Activated T-cell treated with anti-CD3 and anti-CD28 coated beads, Interleukin-2, amount 50 U/mL, for 1 hour (primary cell): ENCODE results near the gene PRSS27.

ENCODE experiments used
- DNase-seq: peaks from one replicate; pipeline ENCODE4 v3.0.0-alpha.2; 2020

The PRSS27 gene

DNA sequence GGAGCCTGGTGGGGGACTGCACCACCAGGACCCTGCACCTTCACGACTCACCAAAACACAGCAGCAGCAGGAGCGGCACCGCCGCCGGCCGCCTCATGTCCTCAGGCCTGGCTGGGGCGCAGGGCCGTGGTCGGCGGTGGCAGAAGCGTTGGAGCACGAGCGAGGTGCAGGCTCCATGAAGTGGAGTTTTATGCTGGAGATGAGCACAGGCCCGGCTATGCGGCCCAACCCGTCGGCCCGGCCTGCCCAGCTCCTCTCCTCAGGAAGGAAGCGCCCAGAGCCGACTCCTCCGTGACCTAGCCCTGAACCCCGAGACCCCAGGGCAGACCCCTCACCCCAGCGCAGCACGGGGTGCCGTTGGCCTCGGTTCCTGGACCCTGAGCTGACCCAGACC is at the start of gene PRSS27:
Gene PRSS27, minus strand, starts transcription at position 161 of the 394 bp plus-strand sequence. Its CDS starts 64 bp downstream, at position 97.
- DNase-seq: no peak

GRCh38 chr16:2769675-2770056 is 49.6 kb upstream of the PRSS27 start:
- no peak for DNase-seq

- DNase-seq: no peak
These were observed 49.1 kb upstream of the PRSS27 start for GRCh38 chr16:2769100-2769529.

DNA sequence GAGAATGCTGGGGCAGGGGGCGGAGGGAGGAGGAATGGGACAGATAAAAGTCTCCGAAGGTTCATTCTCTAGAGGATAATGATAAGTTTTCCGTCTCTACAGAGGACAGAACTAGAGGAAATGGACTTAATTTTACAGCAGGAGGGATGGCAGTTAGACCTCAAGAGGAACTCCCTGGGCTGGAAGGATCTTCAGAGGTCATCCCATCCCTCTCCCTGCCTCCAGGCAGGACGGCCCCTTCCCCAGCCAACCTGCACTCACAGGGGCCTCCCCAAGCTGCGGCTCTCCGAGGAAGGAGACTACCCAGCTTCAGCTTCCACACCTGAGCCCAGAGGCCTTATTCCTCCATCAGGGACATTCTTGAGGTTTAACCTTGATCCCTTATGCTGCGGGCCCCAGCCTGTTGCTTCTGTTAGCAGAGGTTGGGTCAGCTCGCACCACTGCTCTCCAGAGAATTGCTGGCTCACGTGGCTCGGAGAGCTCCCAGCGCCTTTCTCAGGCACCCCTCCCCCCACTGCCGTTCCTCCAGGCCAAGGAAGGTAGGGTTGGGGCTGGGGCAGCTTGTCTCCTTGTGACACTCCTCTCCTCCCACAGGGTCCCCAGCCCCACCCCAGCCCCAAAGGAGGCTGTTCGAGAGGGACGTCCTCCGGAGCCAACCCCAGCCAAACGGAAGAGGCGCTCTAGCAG is 48.5 kb upstream of the PRSS27 start:
- no peak for DNase-seq

GRCh38 chr16:2767891-2768290 is 47.9 kb upstream of the PRSS27 start:
- DNase-seq: no peak

- DNase-seq: no peak
These were observed 47.2 kb upstream of the PRSS27 start for GRCh38 chr16:2767140-2767731.

GRCh38 chr16:2766430-2767139 is 46.6 kb upstream of the PRSS27 start:
- DNase-seq: no peak

DNA sequence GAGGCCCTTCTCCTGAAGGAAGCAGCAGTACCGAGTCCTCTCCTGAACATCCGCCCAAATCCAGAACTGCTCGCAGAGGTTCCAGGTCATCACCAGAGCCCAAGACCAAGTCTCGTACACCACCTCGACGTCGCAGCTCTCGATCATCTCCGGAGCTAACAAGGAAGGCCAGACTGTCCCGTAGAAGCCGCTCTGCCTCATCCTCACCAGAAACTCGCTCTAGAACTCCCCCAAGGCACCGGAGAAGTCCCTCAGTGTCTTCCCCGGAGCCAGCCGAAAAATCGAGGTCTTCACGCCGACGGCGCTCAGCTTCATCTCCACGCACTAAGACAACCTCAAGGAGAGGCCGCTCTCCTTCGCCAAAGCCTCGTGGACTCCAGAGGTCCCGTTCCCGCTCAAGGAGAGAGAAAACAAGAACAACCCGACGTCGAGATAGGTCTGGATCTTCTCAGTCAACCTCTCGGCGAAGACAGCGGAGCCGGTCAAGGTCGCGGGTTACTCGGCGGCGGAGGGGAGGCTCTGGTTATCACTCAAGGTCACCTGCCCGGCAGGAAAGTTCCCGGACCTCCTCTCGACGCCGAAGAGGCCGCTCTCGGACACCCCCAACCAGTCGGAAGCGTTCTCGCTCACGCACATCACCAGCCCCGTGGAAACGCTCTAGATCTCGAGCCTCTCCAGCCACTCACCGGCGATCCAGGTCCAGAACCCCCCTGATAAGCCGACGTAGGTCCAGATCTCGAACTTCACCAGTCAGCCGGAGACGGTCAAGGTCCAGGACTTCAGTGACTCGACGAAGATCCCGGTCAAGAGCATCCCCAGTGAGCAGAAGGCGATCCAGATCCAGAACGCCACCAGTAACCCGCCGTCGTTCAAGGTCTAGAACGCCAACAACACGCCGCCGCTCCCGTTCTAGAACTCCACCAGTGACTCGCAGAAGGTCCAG is 45.7 kb upstream of the PRSS27 start:
- no peak for DNase-seq

GRCh38 chr16:2764718-2765117 is 44.7 kb upstream of the PRSS27 start:
- no peak for DNase-seq

DNA sequence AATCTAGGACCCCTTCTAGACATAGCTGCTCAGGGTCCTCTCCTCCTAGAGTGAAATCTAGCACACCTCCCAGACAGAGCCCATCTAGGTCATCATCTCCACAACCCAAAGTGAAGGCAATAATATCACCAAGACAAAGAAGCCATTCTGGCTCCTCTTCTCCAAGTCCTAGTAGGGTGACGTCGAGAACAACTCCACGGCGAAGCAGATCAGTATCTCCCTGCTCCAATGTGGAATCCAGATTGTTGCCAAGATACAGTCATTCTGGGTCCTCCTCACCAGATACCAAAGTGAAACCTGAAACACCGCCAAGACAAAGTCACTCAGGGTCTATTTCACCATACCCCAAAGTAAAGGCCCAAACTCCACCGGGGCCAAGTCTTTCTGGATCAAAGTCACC is 43.1 kb upstream of the PRSS27 start:
- no peak for DNase-seq

- no peak for DNase-seq
These were observed 42.7 kb upstream of the PRSS27 start for GRCh38 chr16:2762711-2763110.

- no peak for DNase-seq
These were observed 42.0 kb upstream of the PRSS27 start for GRCh38 chr16:2761886-2762583.

DNA sequence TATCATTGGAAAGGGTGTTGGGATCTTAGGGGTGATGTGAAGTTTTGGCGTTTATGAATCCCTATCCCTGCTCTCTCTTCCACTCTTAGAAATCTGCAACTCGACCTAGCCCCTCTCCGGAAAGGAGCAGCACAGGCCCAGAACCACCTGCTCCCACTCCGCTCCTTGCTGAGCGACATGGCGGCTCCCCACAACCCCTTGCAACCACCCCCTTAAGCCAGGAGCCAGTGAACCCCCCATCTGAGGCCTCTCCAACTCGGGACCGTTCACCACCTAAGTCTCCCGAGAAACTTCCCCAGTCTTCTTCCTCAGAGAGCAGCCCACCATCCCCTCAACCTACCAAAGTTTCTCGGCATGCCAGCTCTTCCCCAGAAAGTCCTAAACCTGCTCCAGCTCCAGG is 41.4 kb upstream of the PRSS27 start:
- no peak for DNase-seq

- no peak for DNase-seq
These were observed 37.3 kb upstream of the PRSS27 start for GRCh38 chr16:2757344-2757743.

DNA sequence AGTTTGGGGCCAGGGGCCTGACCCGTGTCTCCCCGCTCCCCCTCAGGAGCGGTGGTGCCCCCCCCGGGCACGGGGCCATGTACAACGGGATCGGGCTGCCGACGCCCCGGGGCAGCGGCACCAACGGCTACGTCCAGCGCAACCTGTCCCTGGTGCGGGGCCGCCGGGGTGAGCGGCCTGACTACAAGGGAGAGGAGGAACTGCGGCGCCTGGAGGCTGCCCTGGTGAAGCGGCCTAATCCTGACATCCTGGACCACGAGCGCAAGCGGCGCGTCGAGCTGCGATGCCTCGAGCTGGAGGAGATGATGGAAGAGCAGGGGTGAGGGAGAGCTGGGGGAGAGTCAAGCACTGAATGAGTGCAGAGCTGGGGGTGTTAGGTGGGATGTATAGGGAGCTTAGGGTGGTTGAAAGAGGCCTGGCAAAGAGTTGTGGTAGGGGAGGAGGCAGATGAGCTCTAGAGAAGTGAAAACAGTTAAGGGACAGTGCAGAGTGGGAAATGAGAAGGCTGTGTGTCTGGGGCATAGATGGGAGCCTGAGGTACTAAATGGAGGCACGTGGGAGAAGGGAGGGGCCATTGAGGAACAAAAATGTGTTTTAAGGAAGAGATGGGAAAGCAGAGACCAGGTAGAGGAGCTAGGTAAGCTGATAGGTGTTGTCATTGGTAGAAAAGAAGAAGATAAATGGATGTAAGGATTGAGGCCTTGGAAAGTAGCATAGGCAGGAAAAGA is 36.4 kb upstream of the PRSS27 start:
- DNase-seq: no peak

- no peak for DNase-seq
These were observed 35.1 kb upstream of the PRSS27 start for GRCh38 chr16:2755158-2755557.

DNA sequence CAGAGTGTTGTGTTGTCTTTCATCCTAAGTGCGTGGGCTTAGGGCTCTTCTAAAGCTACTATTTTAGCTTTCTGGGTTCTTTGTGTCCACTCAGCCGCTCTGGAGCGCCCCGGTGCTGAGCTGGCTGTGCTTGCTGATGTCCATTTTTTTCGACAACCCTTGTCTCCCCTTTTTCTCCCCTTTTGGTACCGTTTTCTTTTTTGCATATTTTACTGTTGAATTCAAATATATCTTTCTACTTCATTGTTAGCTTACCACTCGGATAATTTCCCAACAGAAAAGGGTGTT is 33.7 kb upstream of the PRSS27 start:
- no peak for DNase-seq

DNA sequence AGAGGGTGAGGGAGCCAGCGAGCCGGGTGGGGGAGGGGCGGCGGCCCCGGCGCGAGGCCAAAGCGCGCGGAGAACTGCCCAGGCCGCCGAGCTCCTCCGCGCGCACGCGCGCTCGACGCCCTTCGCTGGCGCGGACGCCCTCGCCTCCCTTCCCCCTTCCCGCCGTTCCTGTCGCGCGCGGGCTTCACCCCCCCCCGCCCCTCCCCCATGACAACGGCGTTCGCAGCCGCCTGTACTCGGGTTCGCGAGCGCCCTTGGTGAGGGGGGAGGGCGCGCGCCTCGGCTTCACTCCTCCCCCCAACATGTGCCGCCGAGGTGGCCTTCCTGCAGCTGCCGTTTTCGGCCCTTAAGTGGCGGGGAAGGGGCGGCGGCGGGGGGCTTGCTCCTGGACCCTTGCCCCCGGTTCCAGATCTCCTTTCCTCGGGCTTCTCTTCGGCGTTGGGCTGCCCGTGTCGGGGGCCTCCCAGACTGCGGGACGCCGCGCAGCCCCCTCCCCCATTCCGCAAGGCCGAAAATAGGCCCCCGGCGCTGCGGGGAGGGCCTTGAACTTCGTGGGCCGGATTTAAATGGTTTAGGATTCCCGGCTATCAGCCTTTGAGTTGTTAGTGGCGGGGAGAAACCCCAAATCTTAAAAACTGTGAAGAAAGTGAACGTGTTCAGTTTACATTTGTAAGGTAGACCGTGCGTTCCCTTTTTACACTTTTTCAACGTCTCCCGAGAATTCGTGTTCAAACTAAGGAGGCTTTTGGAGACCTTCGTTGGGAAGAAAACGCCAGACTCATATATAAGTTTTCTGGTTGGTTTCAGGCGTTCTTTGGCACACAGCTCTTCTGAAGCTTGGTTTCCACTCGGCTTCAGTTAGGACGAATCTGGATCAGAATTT is 33.1 kb upstream of the PRSS27 start:
- no peak for DNase-seq

DNA sequence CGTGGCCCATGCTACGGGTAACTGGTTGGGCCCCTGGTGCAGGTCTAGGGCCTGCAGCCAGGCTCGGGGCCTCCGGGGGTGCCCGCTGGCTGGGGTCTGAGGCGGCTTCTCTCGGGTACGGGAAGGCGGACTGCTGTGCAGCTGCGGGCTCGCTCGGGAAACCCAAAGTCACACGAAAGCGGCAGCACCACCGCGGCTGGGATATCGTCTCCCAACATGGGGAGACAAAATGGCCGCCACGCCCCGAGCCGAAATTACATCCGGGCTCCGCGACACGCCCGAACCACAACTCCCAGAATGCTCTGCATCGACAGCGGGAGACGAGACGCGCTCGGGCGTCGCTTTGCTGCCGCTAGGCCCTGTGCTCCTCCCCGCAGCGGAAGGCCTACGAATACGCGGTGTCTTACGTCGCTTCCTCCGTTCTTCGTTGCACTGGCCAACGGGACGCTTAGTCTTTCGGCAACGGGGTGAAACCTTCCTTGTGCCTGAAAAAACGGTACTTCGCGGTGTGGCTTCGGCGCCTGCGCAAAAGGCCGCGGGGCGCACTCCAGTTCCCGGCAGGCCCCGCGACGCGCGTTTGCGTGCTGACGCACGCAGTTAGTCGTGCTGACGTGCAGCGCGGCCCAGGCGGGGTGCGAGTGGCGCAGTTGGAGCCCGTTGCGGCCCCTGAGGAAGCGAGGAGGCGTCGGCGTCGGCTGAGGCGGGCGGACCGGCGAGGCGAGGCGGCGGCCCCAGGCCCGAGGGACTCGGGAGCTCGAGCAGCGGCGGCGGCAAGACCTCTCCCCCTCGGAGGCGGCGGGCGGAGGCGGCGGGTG is 32.2 kb upstream of the PRSS27 start, which contains the start of gene SRRM2:
Gene SRRM2, plus strand, starts transcription at position 604 of the 815 bp plus-strand sequence. CDS start 3,727 bp downstream, outside the sequence.
- DNase-seq: peak; percentile 96

- DNase-seq: no peak
These were observed 31.6 kb upstream of the PRSS27 start for GRCh38 chr16:2751577-2752034.
